KOPT-K1 (cell line): ENCODE measurements around the gene HPD.
"Not testable (repeated sequence)": the region's sequence is repeated elsewhere in the genome, so short reads cannot be mapped to it uniquely, and the experiment has no call there.

ENCODE experiments used
- H3K27ac ChIP-seq: fragments of 200-600 bp; sonication (generic); 2 replicates; pipeline ENCODE4 v1.5.1; 2016; ENCODE audit warnings: antibody characterized with exemption, mild to moderate bottlenecking, low read depth, low read length; ENCODE audit not compliant: poor library complexity, severe bottlenecking
- H3K36me3 ChIP-seq: fragments of 200-600 bp; sonication (generic); 2 replicates; pipeline ENCODE4 v1.5.1; 2017; ENCODE audit warnings: antibody characterized with exemption, mild to moderate bottlenecking, low read length, moderate library complexity; ENCODE audit not compliant: insufficient read depth
- H3K9me3 ChIP-seq: fragments of 200-600 bp; sonication (generic); 2 replicates; pipeline ENCODE4 v1.5.1; 2017; ENCODE audit warnings: antibody characterized with exemption, low read length, mild to moderate bottlenecking; ENCODE audit not compliant: insufficient read depth, poor library complexity, severe bottlenecking

The HPD gene

GRCh38 chr12:121876080-121876447 lies 17.4 kb upstream of the HPD start:
- not testable (repeated sequence) for H3K36me3 ChIP-seq, H3K27ac ChIP-seq, H3K9me3 ChIP-seq

- no peaks in the 10 kb centered on the region for H3K36me3 ChIP-seq
- no peak overlapping the region for H3K27ac ChIP-seq
- no peaks in the 10 kb centered on the region for H3K9me3 ChIP-seq
Measured at GRCh38 chr12:121875582-121875981, 16.9 kb upstream of the HPD start.

GRCh38 chr12:121874071-121874470 lies 15.4 kb upstream of the HPD start:
- Histone ChIP-seq H3K9me3 (no peaks in the 10 kb centered on the region), H3K36me3 (no peaks in the 10 kb centered on the region), H3K27ac (no peak overlapping the region)

- no peaks in the 10 kb centered on the region for H3K36me3 ChIP-seq
- no peaks in the 10 kb centered on the region for H3K9me3 ChIP-seq
- H3K27ac ChIP-seq: no peak overlapping the region
Measured at GRCh38 chr12:121873216-121873569, 14.5 kb upstream of the HPD start.

- H3K9me3 ChIP-seq: no peaks in the 10 kb centered on the region
- no peaks in the 10 kb centered on the region for H3K36me3 ChIP-seq
- H3K27ac ChIP-seq: no peak overlapping the region
Measured at GRCh38 chr12:121872546-121873215, 14.0 kb upstream of the HPD start.

GRCh38 chr12:121871467-121871866 lies 12.8 kb upstream of the HPD start:
- Histone ChIP-seq H3K36me3 (no peaks in the 10 kb centered on the region), H3K9me3 (no peaks in the 10 kb centered on the region), H3K27ac (no peak overlapping the region)

- not testable (repeated sequence) for H3K27ac ChIP-seq, H3K9me3 ChIP-seq, H3K36me3 ChIP-seq
Measured at GRCh38 chr12:121869229-121869628, 10.6 kb upstream of the HPD start.

GRCh38 chr12:121866331-121866730 lies 7.7 kb upstream of the HPD start:
- Histone ChIP-seq H3K9me3 (no peaks in the 10 kb centered on the region), H3K36me3 (no peaks in the 10 kb centered on the region), H3K27ac (no peak overlapping the region)

GRCh38 chr12:121861636-121862254 lies 3.1 kb upstream of the HPD start:
- Histone ChIP-seq H3K9me3 (no peaks in the 10 kb centered on the region), H3K27ac (no peak overlapping the region), H3K36me3 (no peaks in the 10 kb centered on the region)

- not testable (repeated sequence) for H3K9me3 ChIP-seq, H3K27ac ChIP-seq, H3K36me3 ChIP-seq
Measured at GRCh38 chr12:121860699-121861098, 2.0 kb upstream of the HPD start.

- no peaks in the 10 kb centered on the region for H3K36me3 ChIP-seq
- H3K27ac ChIP-seq: no peak overlapping the region
- no peaks in the 10 kb centered on the region for H3K9me3 ChIP-seq
Measured at GRCh38 chr12:121860257-121860656, 1.6 kb upstream of the HPD start.

- H3K36me3 ChIP-seq: no peaks in the 10 kb centered on the region
- no peaks in the 10 kb centered on the region for H3K9me3 ChIP-seq
- H3K27ac ChIP-seq: no peak overlapping the region
Measured at GRCh38 chr12:121858318-121858661, 369 bp downstream of the HPD start.

- H3K27ac ChIP-seq: no peak overlapping the region
- no peaks in the 10 kb centered on the region for H3K36me3 ChIP-seq
- H3K9me3 ChIP-seq: no peaks in the 10 kb centered on the region
Measured at GRCh38 chr12:121857322-121858246, 1.1 kb downstream of the HPD start.

- H3K9me3 ChIP-seq, H3K27ac ChIP-seq, H3K36me3 ChIP-seq: not testable (repeated sequence)
Measured at GRCh38 chr12:121852392-121852791, 6.3 kb downstream of the HPD start.

- H3K36me3 ChIP-seq: no peaks in the 10 kb centered on the region
- no peaks in the 10 kb centered on the region for H3K9me3 ChIP-seq
- no peak overlapping the region for H3K27ac ChIP-seq
Measured at GRCh38 chr12:121849665-121850064, 9.0 kb downstream of the HPD start.
